Neural cell (in vitro differentiated cells): ENCODE results near the gene TRERF1. TPM values are rescaled to one million over a fixed set of nuclear protein-coding genes. Genes with fewer than 3 reads are reported as not detected.
"Not testable (repeated sequence)": the region's sequence is repeated elsewhere in the genome, so short reads cannot be mapped to it uniquely, and the experiment has no call there.

ENCODE experiments used
- H2AFZ ChIP-seq: fragments of 200-600, 300-800 bp; sonication (generic), shearing (Covaris generic); 2 replicates; pipeline ENCODE4 v1.6.0; 2014; ENCODE audit warnings: low read depth, mild to moderate bottlenecking, antibody characterized with exemption, low read length, moderate library complexity
- H3F3A ChIP-seq: fragments of 200-600 bp; shearing (Covaris generic); 2 replicates; pipeline ENCODE4 v1.6.1; 2016; ENCODE audit warnings: mild to moderate bottlenecking, moderate library complexity, mixed read lengths, antibody characterized with exemption, low read length; ENCODE audit not compliant: insufficient read depth, poor library complexity, severe bottlenecking
- H3K27ac ChIP-seq: fragments of 200-600, 300-800 bp; sonication (generic), shearing (Covaris generic); 2 replicates; pipeline ENCODE4 v1.5.1; 2014; ENCODE audit warnings: mild to moderate bottlenecking, low read length, moderate library complexity
- H3K27me3 ChIP-seq: fragments of 300-800, 200-600 bp; sonication (generic), shearing (Covaris generic); 2 replicates; pipeline ENCODE4 v1.6.0; 2014; ENCODE audit warnings: mild to moderate bottlenecking, low read depth, low read length, moderate library complexity; ENCODE audit not compliant: insufficient read depth
- H3K36me3 ChIP-seq: fragments of 300-800, 200-600 bp; sonication (generic), shearing (Covaris generic); 2 replicates; pipeline ENCODE4 v1.5.1; 2014; ENCODE audit warnings: mild to moderate bottlenecking, antibody characterized with exemption, low read length, moderate library complexity; ENCODE audit not compliant: insufficient read depth
- H3K4me2 ChIP-seq: fragments of 300-800, 200-600 bp; sonication (generic), shearing (Covaris generic); 2 replicates; pipeline ENCODE4 v1.6.0; 2014; ENCODE audit warnings: mild to moderate bottlenecking, low read length
- H3K4me3 ChIP-seq: fragments of 300-800, 200-600 bp; sonication (generic), shearing (Covaris generic); 2 replicates; pipeline ENCODE4 v1.5.1; 2014; ENCODE audit warnings: mild to moderate bottlenecking, low read length, moderate library complexity
- H3K79me2 ChIP-seq: fragments of 200-600 bp; shearing (Covaris generic); replicated peaks from 2 replicates; pipeline ENCODE4 v1.6.0; 2014; ENCODE audit warnings: mild to moderate bottlenecking, low read length, moderate library complexity; ENCODE audit not compliant: insufficient read depth
- H3K9ac ChIP-seq: fragments of 300-800, 200-600 bp; sonication (generic), shearing (Covaris generic); 2 replicates; pipeline ENCODE4 v1.6.1; 2016; ENCODE audit warnings: mild to moderate bottlenecking, low read length, mixed read lengths
- H3K9me2 ChIP-seq: fragments of 200-600 bp; shearing (Covaris generic); 2 replicates; pipeline ENCODE4 v1.6.1; 2016; ENCODE audit warnings: mild to moderate bottlenecking, low read length, mixed read lengths; ENCODE audit not compliant: insufficient read depth
- H3K9me3 ChIP-seq: fragments of 200-600, 300-800 bp; sonication (generic), shearing (Covaris generic); 2 replicates; pipeline ENCODE4 v1.6.1; 2016; ENCODE audit warnings: mild to moderate bottlenecking, mixed run types, low read length, moderate library complexity, mixed read lengths
- H4K20me1 ChIP-seq: fragments of 200-600 bp; shearing (Covaris generic); 2 replicates; pipeline ENCODE4 v1.6.1; 2016; ENCODE audit warnings: mild to moderate bottlenecking, mixed run types; ENCODE audit not compliant: insufficient read depth
- CTCF ChIP-seq: fragments of 450-650 bp; IDR thresholded peaks from 2 replicates; pipeline ENCODE4 v1.5.1; 2014; ENCODE audit warnings: antibody characterized with exemption, mild to moderate bottlenecking, moderate library complexity; ENCODE audit not compliant: poor library complexity, severe bottlenecking
- EP300 ChIP-seq: fragments of 450-650 bp; conservative IDR thresholded peaks from 2 replicates; pipeline ENCODE4 v1.6.1; 2014; ENCODE audit warnings: antibody characterized with exemption, mild to moderate bottlenecking, moderate library complexity; ENCODE audit not compliant: poor library complexity, severe bottlenecking
- EZH2 ChIP-seq: fragments of 200-600, 300-800 bp; shearing (Covaris generic), sonication (generic); IDR thresholded peaks from 2 replicates; pipeline ENCODE4 v1.6.1; 2014; ENCODE audit warnings: antibody characterized with exemption, low read length, borderline replicate concordance, mild to moderate bottlenecking; ENCODE audit not compliant: insufficient read depth, poor library complexity, severe bottlenecking
- MXI1 ChIP-seq: fragments of 450-650 bp; conservative IDR thresholded peaks from 2 replicates; pipeline ENCODE4 v1.6.1; 2014; ENCODE audit warnings: antibody characterized with exemption, mild to moderate bottlenecking; ENCODE audit not compliant: poor library complexity, severe bottlenecking
- POLR2AphosphoS5 ChIP-seq: IDR thresholded peaks from 2 replicates; pipeline ENCODE4 v1.6.1; 2012
- RAD21 ChIP-seq: fragments of 450-650 bp; conservative IDR thresholded peaks from 2 replicates; pipeline ENCODE4 v1.6.1; 2014; ENCODE audit warnings: antibody characterized with exemption, mild to moderate bottlenecking, moderate library complexity
- REST ChIP-seq: IDR thresholded peaks from 2 replicates; pipeline ENCODE4 v1.6.1; 2012; ENCODE audit warnings: borderline replicate concordance
- SMC3 ChIP-seq: fragments of 450-650 bp; conservative IDR thresholded peaks from 2 replicates; pipeline ENCODE4 v1.6.1; 2014; ENCODE audit warnings: antibody characterized with exemption, mild to moderate bottlenecking, moderate library complexity; ENCODE audit not compliant: poor library complexity
- TAF1 ChIP-seq: IDR thresholded peaks from 2 replicates; pipeline ENCODE4 v1.6.1; 2012; ENCODE audit warnings: low read depth
- polyA plus RNA-seq: library from polyadenylated mRNA; depleted of rRNA; stranded (reverse); fragments of >200 nt; gene quantifications from 2 replicates; pipeline ENCODE4 v1.2.3, GENCODE V29; 2014

TRERF1 gene
- polyA plus RNA-seq, 1 donor from 2014 or later = 4.5 TPM

- no peak overlapping the region for H3K9ac ChIP-seq
- H3K4me2 ChIP-seq = no peak overlapping the region
- H3K27ac ChIP-seq = no peak overlapping the region
- H2AFZ ChIP-seq = no peak overlapping the region
- no peak for TF ChIP-seq RAD21
- TF ChIP-seq EZH2 = no peak
- no peak for TF ChIP-seq EP300
- TF ChIP-seq POLR2AphosphoS5 = no peak
- TF ChIP-seq SMC3 = no peak
- no peaks in the 10 kb centered on the region for H3K79me2 ChIP-seq
- H4K20me1 ChIP-seq = no peaks in the 10 kb centered on the region
- no peak overlapping the region for H3K4me3 ChIP-seq
- H3K36me3 ChIP-seq = no peaks in the 10 kb centered on the region
- H3F3A ChIP-seq = no peaks in the 10 kb centered on the region
- H3K9me3 ChIP-seq = no peaks in the 10 kb centered on the region
- H3K9me2 ChIP-seq = no peaks in the 10 kb centered on the region
- H3K27me3 ChIP-seq = no peaks in the 10 kb centered on the region
Measured at GRCh38 chr6:42326248-42326647, 125.5 kb downstream of the TRERF1 start.

GRCh38 chr6:42324656-42325324 lies 126.9 kb downstream of the TRERF1 start:
- H4K20me1 ChIP-seq, H3F3A ChIP-seq, H3K9ac ChIP-seq, H3K9me2 ChIP-seq, H3K4me3 ChIP-seq, H3K27me3 ChIP-seq, H3K27ac ChIP-seq, H3K36me3 ChIP-seq, H3K79me2 ChIP-seq, H3K4me2 ChIP-seq, H3K9me3 ChIP-seq, H2AFZ ChIP-seq: not testable (repeated sequence)

- Histone ChIP-seq H3F3A (no peaks in the 10 kb centered on the region), H3K9me2 (no peaks in the 10 kb centered on the region), H3K36me3 (no peaks in the 10 kb centered on the region), H3K27me3 (no peaks in the 10 kb centered on the region), H3K4me2 (no peak overlapping the region), H3K79me2 (no peaks in the 10 kb centered on the region), H4K20me1 (no peaks in the 10 kb centered on the region), H3K9me3 (no peaks in the 10 kb centered on the region), H2AFZ (no peak overlapping the region), H3K27ac (no peak overlapping the region), H3K4me3 (no peak overlapping the region), H3K9ac (no peak overlapping the region)
- TF ChIP-seq POLR2AphosphoS5 = no peak
- no peak for TF ChIP-seq RAD21
- no peak for TF ChIP-seq TAF1
- no peak for TF ChIP-seq MXI1
- TF ChIP-seq EP300 = no peak
- TF ChIP-seq EZH2 = no peak
- no peak for TF ChIP-seq SMC3
- TF ChIP-seq REST = no peak
- no peak for TF ChIP-seq CTCF
Measured at GRCh38 chr6:42322676-42323075, 129.1 kb downstream of the TRERF1 start.
